Keratinocyte (primary cell): Measurements from ENCODE around the gene GNG4. TPM values are rescaled to one million over a fixed set of nuclear protein-coding genes. Genes with fewer than 3 reads are reported as not detected.

Experiments used
- DNase-seq: peaks from one replicate; pipeline ENCODE4 v3.0.0-alpha.2; 2011; ENCODE audit warnings: low read depth, missing footprints, low spot score
- FAIRE-seq: peaks from 2 replicates; lab custom pipeline; 2011; peaks lifted over from hg19 to GRCh38; lab: Jason Lieb, UNC
- H2AFZ ChIP-seq: 2 replicates; pipeline ENCODE4 v1.6.0; 2012; ENCODE audit warnings: low read length, control low read depth, inconsistent platforms; ENCODE audit not compliant: control insufficient read depth
- H3K27ac ChIP-seq: 2 replicates; pipeline ENCODE4 v1.5.1; 2011; ENCODE audit warnings: low read length; ENCODE audit not compliant: control insufficient read depth, insufficient read depth
- H3K27me3 ChIP-seq: 3 replicates; pipeline ENCODE4 v1.6.0; 2011; ENCODE audit warnings: low read length; ENCODE audit not compliant: control insufficient read depth, insufficient read depth; ENCODE audit errors: extremely low read depth
- H3K36me3 ChIP-seq, 2 experiments: 2 replicates in 1 of 2; 3 replicates in 1 of 2; pipeline ENCODE4 v1.5.1; 2011; ENCODE audit warnings: low read length in 2 of 2, mild to moderate bottlenecking in 1 of 2; ENCODE audit not compliant: control insufficient read depth in 2 of 2, insufficient read depth in 2 of 2; ENCODE audit errors: extremely low read depth in 1 of 2
- H3K4me1 ChIP-seq: 3 replicates; pipeline ENCODE4 v1.5.1; 2011; ENCODE audit warnings: low read length; ENCODE audit not compliant: control insufficient read depth, insufficient read depth; ENCODE audit errors: extremely low read depth
- H3K4me2 ChIP-seq: 3 replicates; pipeline ENCODE4 v1.6.0; 2011; ENCODE audit warnings: low read depth, low read length; ENCODE audit not compliant: control insufficient read depth, insufficient read depth; ENCODE audit errors: extremely low read depth
- H3K4me3 ChIP-seq, 3 experiments: fragments of 200-600 bp in 1 of 3; sonication (generic) in 1 of 3; 2 replicates in 2 of 3; 3 replicates in 1 of 3; pipeline ENCODE4 v1.5.1; 2011 to 2016; ENCODE audit warnings: low read length in 3 of 3, mild to moderate bottlenecking in 3 of 3, control low read depth in 2 of 3, inconsistent platforms in 1 of 3, low read depth in 1 of 3, mixed read lengths in 1 of 3, mixed run types in 1 of 3, moderate library complexity in 1 of 3; ENCODE audit not compliant: control insufficient read depth in 2 of 3, insufficient read depth in 2 of 3; ENCODE audit errors: extremely low read depth in 1 of 3
- H3K79me2 ChIP-seq: 2 replicates; pipeline ENCODE4 v1.6.0; 2012; ENCODE audit warnings: low read length; ENCODE audit not compliant: control insufficient read depth, insufficient read depth
- H3K9ac ChIP-seq: 3 replicates; pipeline ENCODE4 v1.6.0; 2011; ENCODE audit warnings: low read length; ENCODE audit not compliant: control insufficient read depth, insufficient read depth; ENCODE audit errors: extremely low read depth
- H3K9me1 ChIP-seq: 3 replicates; pipeline ENCODE4 v1.6.0; 2011; ENCODE audit warnings: low read length; ENCODE audit not compliant: control insufficient read depth, insufficient read depth; ENCODE audit errors: extremely low read depth
- H3K9me3 ChIP-seq: 2 replicates; pipeline ENCODE4 v1.5.1; 2012; ENCODE audit warnings: low read depth, low read length; ENCODE audit not compliant: control insufficient read depth
- H4K20me1 ChIP-seq: 3 replicates; pipeline ENCODE4 v1.6.0; 2011; ENCODE audit warnings: low read length; ENCODE audit not compliant: control insufficient read depth, insufficient read depth; ENCODE audit errors: extremely low read depth
- EZH2 ChIP-seq: IDR thresholded peaks from one replicate; pipeline ENCODE4 v1.6.1; 2012; ENCODE audit warnings: inconsistent platforms, mild to moderate bottlenecking, low read length, moderate library complexity
- dilution Hi-C: fragments of 300-500 bp; cut with MboI; formaldehyde crosslinking; loops from one replicate; pipeline ENCODE4 v1.7.0; 2020; ENCODE audit warnings: low sequenced_read_pairs; ENCODE audit not compliant: extremely low pct_ligation_motif_present
- polyA plus RNA-seq, 5 experiments: library from polyadenylated mRNA; depleted of rRNA in 3 of 5; stranded (reverse) in 3 of 5; stranded (forward) in 1 of 5; unstranded in 1 of 5; fragments of >200 nt; gene quantifications; 1 replicate in 1 of 5; 2 replicates in 3 of 5; 3 replicates in 1 of 5; pipeline versions ENCODE4 v1.2.1 to v1.2.3, GENCODE V29; 2011 to 2012; ENCODE audit warnings: missing spikeins in 2 of 5, low read depth in 1 of 5, low replicate concordance in 1 of 5
- TF ChIP-seq, protein P1 (sequence below), 3 experiments: IDR thresholded peaks in 1 of 3; conservative IDR thresholded peaks in 1 of 3; optimal IDR thresholded peaks in 1 of 3; 2 replicates in 2 of 3; 3 replicates in 1 of 3; pipeline versions ENCODE3 to v1.5.1; 2011; ENCODE audit warnings: low read length in 3 of 3, mild to moderate bottlenecking in 3 of 3, moderate library complexity in 2 of 3, control low read depth in 1 of 3, inconsistent platforms in 1 of 3; ENCODE audit not compliant: insufficient read depth in 2 of 3; ENCODE audit errors: extremely low read depth in 1 of 3

The GNG4 gene
- polyA plus RNA-seq, 1 donor (not counting 4 experiments of a cell fraction or from before 2014, with no cell fraction given): 0.07 TPM

DNA sequence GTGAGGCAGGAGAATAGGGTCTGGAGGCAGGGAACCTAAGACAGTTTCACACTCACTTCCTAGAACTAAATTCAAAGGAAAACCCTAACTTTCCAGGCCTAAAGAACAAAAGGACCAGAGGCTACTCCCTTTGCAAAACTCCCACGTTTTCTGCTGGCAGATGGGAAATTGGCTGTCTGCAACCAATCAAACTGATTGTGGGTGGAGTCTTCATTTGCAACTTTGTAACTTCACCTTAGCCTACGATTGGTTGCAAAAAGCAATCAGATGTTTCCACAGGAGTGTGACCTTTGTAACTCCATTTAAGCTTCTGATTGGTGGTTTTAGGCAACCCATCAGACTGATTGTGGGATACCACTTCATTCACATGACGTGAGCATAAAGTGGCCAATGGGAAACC is 19.7 kb upstream of the GNG4 start:
- Histone ChIP-seq H3K4me2 (no peak overlapping the region), H4K20me1 (no peaks in the 10 kb centered on the region), H2AFZ (no peak overlapping the region), H3K79me2 (no peaks in the 10 kb centered on the region), H3K9ac (no peak overlapping the region), H3K9me1 (no peaks in the 10 kb centered on the region), H3K27me3 (no peaks in the 10 kb centered on the region), H3K4me1 (no peaks in the 10 kb centered on the region), H3K36me3 (peaks cover 6 to 17% of the 10 kb centered on the region in 2 experiments), H3K27ac (no peak overlapping the region), H3K4me3 (no peak overlapping the region), H3K9me3 (peaks cover 17% of the 10 kb centered on the region)
- TF ChIP-seq, protein P1, sequence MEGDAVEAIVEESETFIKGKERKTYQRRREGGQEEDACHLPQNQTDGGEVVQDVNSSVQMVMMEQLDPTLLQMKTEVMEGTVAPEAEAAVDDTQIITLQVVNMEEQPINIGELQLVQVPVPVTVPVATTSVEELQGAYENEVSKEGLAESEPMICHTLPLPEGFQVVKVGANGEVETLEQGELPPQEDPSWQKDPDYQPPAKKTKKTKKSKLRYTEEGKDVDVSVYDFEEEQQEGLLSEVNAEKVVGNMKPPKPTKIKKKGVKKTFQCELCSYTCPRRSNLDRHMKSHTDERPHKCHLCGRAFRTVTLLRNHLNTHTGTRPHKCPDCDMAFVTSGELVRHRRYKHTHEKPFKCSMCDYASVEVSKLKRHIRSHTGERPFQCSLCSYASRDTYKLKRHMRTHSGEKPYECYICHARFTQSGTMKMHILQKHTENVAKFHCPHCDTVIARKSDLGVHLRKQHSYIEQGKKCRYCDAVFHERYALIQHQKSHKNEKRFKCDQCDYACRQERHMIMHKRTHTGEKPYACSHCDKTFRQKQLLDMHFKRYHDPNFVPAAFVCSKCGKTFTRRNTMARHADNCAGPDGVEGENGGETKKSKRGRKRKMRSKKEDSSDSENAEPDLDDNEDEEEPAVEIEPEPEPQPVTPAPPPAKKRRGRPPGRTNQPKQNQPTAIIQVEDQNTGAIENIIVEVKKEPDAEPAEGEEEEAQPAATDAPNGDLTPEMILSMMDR (optimal IDR thresholded peaks at IDR 0.05 in 1 of 3, IDR thresholded peaks at IDR 0.05 in 1 of 3, conservative IDR thresholded peaks at IDR 0.05 in 1 of 3; ENCODE audit: extremely low read depth in 1 of 3, insufficient read depth in 2 of 3, low read length in 3 of 3): no peak
- no peak for TF ChIP-seq EZH2
- dilution Hi-C loops: no loop called here
- FAIRE-seq: no peak
- DNase-seq: no peak

DNA sequence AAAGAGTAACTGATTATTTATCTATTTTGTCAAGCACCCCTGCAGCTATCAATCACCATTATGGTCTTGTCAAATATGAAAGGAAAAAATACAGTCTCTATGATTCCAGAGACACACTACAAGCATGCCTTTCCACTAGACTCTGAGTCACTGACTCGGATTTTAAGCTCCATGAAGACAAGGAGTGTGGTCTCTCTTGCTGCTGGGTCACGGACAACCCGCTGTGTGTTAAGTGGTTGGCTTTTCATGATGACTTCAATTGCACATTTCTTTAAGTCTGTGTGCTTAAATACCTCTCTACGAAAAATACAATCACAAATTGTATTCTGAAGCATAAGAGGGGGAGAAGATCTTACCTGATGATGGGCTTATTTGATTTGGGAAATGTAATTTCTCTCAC is 14.0 kb upstream of the GNG4 start:
- no peaks in the 10 kb centered on the region for H3K4me1 ChIP-seq
- dilution Hi-C loops: no loop called here

More for the DNA sequence above, 14.0 kb upstream of the GNG4 start:
- H3K4me3 ChIP-seq: no peak overlapping the region
- FAIRE-seq (no peak), DNase-seq (no peak)
- H3K79me2 ChIP-seq: no peaks in the 10 kb centered on the region
- H3K9me3 ChIP-seq: no peaks in the 10 kb centered on the region
- no peaks in the 10 kb centered on the region for H3K9me1 ChIP-seq
- no peak overlapping the region for H3K4me2 ChIP-seq
- H2AFZ ChIP-seq: no peak overlapping the region
- no peaks in the 10 kb centered on the region for H3K27me3 ChIP-seq
- no peak overlapping the region for H3K27ac ChIP-seq
- TF ChIP-seq, protein P1 (optimal IDR thresholded peaks at IDR 0.05 in 1 of 3, IDR thresholded peaks at IDR 0.05 in 1 of 3, conservative IDR thresholded peaks at IDR 0.05 in 1 of 3; ENCODE audit: extremely low read depth in 1 of 3, insufficient read depth in 2 of 3, low read length in 3 of 3): no peak
- no peak for TF ChIP-seq EZH2
- H4K20me1 ChIP-seq: no peaks in the 10 kb centered on the region
- no peaks in the 10 kb centered on the region for H3K36me3 ChIP-seq
- H3K9ac ChIP-seq: no peak overlapping the region
